DOHH2 (cell line): ENCODE results near the gene KCNG2.

ENCODE experiments used
- H3F3A ChIP-seq: fragments of 200-600 bp; sonication (generic), shearing (Covaris generic); 2 replicates; pipeline ENCODE4 v1.6.0; 2016; ENCODE audit warnings: antibody characterized with exemption, mild to moderate bottlenecking; ENCODE audit not compliant: control insufficient read depth, insufficient read depth
- H3K27ac ChIP-seq: fragments of 200-600 bp; sonication (generic); 2 replicates; pipeline ENCODE4 v1.5.1; 2014; ENCODE audit warnings: low read depth, mild to moderate bottlenecking, low read length, moderate library complexity
- H3K27me3 ChIP-seq: fragments of 200-600 bp; sonication (generic); 2 replicates; pipeline ENCODE4 v1.6.1; 2014; ENCODE audit warnings: mild to moderate bottlenecking, low read length, mixed read lengths; ENCODE audit not compliant: control insufficient read depth
- H3K36me3 ChIP-seq: fragments of 200-600 bp; sonication (generic); 2 replicates; pipeline ENCODE4 v1.6.1; 2014; ENCODE audit warnings: mild to moderate bottlenecking, low read length, moderate library complexity, mixed read lengths; ENCODE audit not compliant: control insufficient read depth
- H3K4me1 ChIP-seq: fragments of 200-600 bp; sonication (generic); 2 replicates; pipeline ENCODE4 v1.6.1; 2014; ENCODE audit warnings: mild to moderate bottlenecking, low read length, mixed read lengths; ENCODE audit not compliant: control insufficient read depth
- H3K4me2 ChIP-seq: fragments of 200-600 bp; sonication (generic); 2 replicates; pipeline ENCODE4 v1.6.0; 2014; ENCODE audit warnings: mild to moderate bottlenecking, low read length, moderate library complexity
- H3K4me3 ChIP-seq: fragments of 200-600 bp; sonication (generic); 2 replicates; pipeline ENCODE4 v1.5.1; 2014; ENCODE audit warnings: mild to moderate bottlenecking, low read length, mixed read lengths
- H3K79me2 ChIP-seq: fragments of 200-600 bp; sonication (generic); 2 replicates; pipeline ENCODE4 v1.6.1; 2014; ENCODE audit warnings: mild to moderate bottlenecking, low read length, mixed read lengths; ENCODE audit not compliant: control insufficient read depth
- H3K9me2 ChIP-seq: fragments of 200-600 bp; sonication (generic); replicated peaks from 2 replicates; pipeline ENCODE4 v1.6.1; 2014; ENCODE audit warnings: mild to moderate bottlenecking, low read length, mixed read lengths; ENCODE audit not compliant: control insufficient read depth
- H3K9me3 ChIP-seq: fragments of 200-600 bp; sonication (generic); 2 replicates; pipeline ENCODE4 v1.6.1; 2014; ENCODE audit warnings: antibody characterized with exemption, low read length, mixed read lengths; ENCODE audit not compliant: control insufficient read depth, insufficient read depth
- H4K20me1 ChIP-seq: fragments of 200-600 bp; sonication (generic); 2 replicates; pipeline ENCODE4 v1.6.0; 2014; ENCODE audit warnings: low read depth, mild to moderate bottlenecking, antibody characterized with exemption, low read length, moderate library complexity; ENCODE audit not compliant: control insufficient read depth, insufficient read depth
- EZH2phosphoT487 ChIP-seq: fragments of 200-600 bp; sonication (generic); IDR thresholded peaks from 2 replicates; pipeline ENCODE4 v1.6.1; 2017; ENCODE audit warnings: borderline replicate concordance, mild to moderate bottlenecking, antibody characterized with exemption, low read length, moderate library complexity, mixed read lengths
- TF ChIP-seq, protein P1 (sequence below): fragments of 200-600 bp; sonication (generic); IDR thresholded peaks from one replicate; pipeline ENCODE4 v1.5.1; 2014; ENCODE audit warnings: antibody characterized with exemption, mild to moderate bottlenecking, low read depth, low read length; ENCODE audit not compliant: poor library complexity, severe bottlenecking

The KCNG2 gene

DNA sequence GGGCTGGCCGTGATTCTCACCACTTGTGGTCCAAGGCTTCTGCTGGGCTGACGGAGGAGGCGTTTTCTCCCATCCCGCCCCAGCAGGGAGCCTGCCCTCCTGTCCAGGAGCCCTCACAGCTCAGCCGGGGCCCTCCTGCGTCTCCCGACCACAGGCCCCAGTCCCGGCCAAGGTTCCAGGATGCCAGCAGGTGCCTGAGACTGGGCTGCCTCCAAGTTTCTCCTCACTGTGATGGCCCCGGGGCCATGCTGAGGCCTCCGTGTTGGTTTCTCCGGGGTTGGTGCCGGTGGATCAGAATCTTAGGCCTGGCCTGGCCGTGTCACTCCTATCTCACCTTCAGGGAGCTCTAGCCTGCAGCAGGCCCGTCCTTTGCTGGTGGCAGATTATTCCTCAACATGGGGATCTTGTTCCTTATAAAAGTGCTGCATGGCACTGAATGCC, 5.9 kb downstream of the KCNG2 start:
- no peak for TF ChIP-seq EZH2phosphoT487
- TF ChIP-seq, protein P1, sequence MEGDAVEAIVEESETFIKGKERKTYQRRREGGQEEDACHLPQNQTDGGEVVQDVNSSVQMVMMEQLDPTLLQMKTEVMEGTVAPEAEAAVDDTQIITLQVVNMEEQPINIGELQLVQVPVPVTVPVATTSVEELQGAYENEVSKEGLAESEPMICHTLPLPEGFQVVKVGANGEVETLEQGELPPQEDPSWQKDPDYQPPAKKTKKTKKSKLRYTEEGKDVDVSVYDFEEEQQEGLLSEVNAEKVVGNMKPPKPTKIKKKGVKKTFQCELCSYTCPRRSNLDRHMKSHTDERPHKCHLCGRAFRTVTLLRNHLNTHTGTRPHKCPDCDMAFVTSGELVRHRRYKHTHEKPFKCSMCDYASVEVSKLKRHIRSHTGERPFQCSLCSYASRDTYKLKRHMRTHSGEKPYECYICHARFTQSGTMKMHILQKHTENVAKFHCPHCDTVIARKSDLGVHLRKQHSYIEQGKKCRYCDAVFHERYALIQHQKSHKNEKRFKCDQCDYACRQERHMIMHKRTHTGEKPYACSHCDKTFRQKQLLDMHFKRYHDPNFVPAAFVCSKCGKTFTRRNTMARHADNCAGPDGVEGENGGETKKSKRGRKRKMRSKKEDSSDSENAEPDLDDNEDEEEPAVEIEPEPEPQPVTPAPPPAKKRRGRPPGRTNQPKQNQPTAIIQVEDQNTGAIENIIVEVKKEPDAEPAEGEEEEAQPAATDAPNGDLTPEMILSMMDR, result no peak
- H3K9me3 ChIP-seq, result no peaks in the 10 kb centered on the region
- no peaks in the 10 kb centered on the region for H3K36me3 ChIP-seq
- no peak overlapping the region for H3K4me3 ChIP-seq
- no peaks in the 10 kb centered on the region for H3K79me2 ChIP-seq
- no peak overlapping the region for H3K27ac ChIP-seq
- no peaks in the 10 kb centered on the region for H3K9me2 ChIP-seq
- H3K27me3 ChIP-seq, result no peaks in the 10 kb centered on the region
- H3K4me2 ChIP-seq, result no peak overlapping the region
- peaks cover 39% of the 10 kb centered on the region for H3K4me1 ChIP-seq
- no peaks in the 10 kb centered on the region; the same call in none of the 2 replicates for H3F3A ChIP-seq
- no peaks in the 10 kb centered on the region for H4K20me1 ChIP-seq

DNA sequence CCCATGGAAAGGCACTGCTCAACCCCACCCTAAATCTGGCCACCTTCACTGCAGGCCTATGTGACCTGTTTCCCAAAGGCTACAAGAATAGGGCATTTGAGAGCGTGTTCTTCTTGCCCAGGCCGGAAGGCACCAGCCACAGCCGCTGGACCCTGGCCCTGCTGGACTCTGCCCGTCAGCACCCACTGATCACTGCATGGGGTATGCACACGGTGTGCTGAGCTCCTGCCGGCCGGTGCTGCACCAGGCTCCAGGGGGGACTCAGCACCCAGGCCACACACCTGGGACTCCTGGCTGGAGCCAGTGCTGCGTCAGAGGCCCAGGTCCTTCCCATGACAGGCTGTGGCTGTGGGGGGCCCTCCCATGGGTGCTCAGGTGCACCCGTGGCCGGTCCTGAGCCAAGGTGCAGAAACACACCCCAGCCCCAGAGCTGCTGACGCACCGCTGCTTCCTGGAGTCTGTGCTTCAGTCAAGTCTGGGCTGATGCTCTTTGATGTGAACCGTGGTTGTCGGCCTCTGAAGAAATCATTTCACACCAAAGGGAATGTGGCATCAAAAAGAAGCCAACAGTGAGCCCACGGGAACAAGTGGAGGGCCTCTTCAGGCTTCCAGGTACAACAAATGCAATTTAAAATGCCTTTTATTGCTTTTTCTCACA, 6.5 kb downstream of the KCNG2 start:
- H3F3A ChIP-seq, result no peaks in the 10 kb centered on the region; the same call in none of the 2 replicates
- no peaks in the 10 kb centered on the region for H3K36me3 ChIP-seq
- H3K9me3 ChIP-seq, result no peaks in the 10 kb centered on the region
- no peak overlapping the region for H3K4me2 ChIP-seq
- no peak for TF ChIP-seq EZH2phosphoT487
- TF ChIP-seq, protein P1, result no peak
- H3K9me2 ChIP-seq, result no peaks in the 10 kb centered on the region
- H3K4me1 ChIP-seq, result peaks cover 35% of the 10 kb centered on the region
- H3K79me2 ChIP-seq, result no peaks in the 10 kb centered on the region
- no peaks in the 10 kb centered on the region for H4K20me1 ChIP-seq
- no peaks in the 10 kb centered on the region for H3K27me3 ChIP-seq
- no peak overlapping the region for H3K27ac ChIP-seq
- H3K4me3 ChIP-seq, result no peak overlapping the region

DNA sequence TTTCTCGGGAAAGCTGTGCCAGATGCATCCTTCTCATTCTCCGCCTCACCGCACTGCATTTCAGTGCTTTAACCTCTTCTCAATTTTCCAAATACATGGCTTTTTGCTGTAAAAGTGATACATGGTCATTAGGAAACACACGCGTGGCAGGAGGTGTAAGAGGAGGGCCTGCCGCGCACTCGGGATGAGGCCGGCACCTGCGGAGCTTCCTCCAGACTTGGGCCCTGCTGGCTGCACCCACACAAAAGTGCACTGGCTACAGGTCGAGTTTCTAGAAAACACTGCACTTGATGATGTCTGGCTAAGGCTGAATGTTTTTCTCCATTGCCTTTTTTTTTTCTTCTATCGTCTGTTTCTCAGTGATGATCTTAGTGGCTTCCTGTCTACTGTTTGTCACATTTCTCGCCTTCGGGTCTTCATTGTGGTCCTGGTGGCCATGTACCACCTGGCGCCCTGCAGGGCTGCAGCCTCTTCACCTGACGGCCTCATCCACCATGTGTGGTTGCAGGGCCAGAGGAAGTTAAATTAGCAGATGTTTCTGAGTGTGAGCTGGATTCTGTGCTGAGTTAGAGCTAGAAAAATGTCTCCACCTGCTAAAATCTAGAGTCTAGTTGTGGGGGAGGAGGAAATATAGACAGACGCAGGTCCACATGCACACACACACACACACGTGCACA, 7.6 kb downstream of the KCNG2 start:
- peaks cover 26% of the 10 kb centered on the region for H3K4me1 ChIP-seq
- peak overlapping the region; percentile 64 for H3K27ac ChIP-seq
- H3F3A ChIP-seq, result no peaks in the 10 kb centered on the region; the same call in none of the 2 replicates
- H3K79me2 ChIP-seq, result no peaks in the 10 kb centered on the region
- no peaks in the 10 kb centered on the region for H3K36me3 ChIP-seq
- no peaks in the 10 kb centered on the region for H4K20me1 ChIP-seq
- peak overlapping the region; percentile 15; the same call in 1 of the 2 replicates for H3K4me3 ChIP-seq
- H3K9me3 ChIP-seq, result peaks cover 3% of the 10 kb centered on the region; the same call in 1 of the 2 replicates
- no peaks in the 10 kb centered on the region for H3K27me3 ChIP-seq
- H3K4me2 ChIP-seq, result peak overlapping the region; percentile 47
- no peak for TF ChIP-seq EZH2phosphoT487
- TF ChIP-seq, protein P1, result no peak
- H3K9me2 ChIP-seq, result no peaks in the 10 kb centered on the region
